GM23338 (cell line): Measurements from ENCODE around the gene PCDHGA1. TPM values are rescaled to one million over a fixed set of nuclear protein-coding genes. Genes with fewer than 3 reads are reported as not detected.

Source experiments
- ATAC-seq: fragments of 200-7000 bp; cut with Tn5 transposase; 3 replicates; pipeline ENCODE4 v1.9.1; 2020
- DNase-seq: peaks from one replicate; pipeline ENCODE4 v3.0.0-alpha.2; 2015; ENCODE audit warnings: low spot score
- H2AFZ ChIP-seq: fragments of 200-600 bp; sonication (generic); 2 replicates; pipeline ENCODE4 v1.8.0; 2016; ENCODE audit warnings: antibody characterized with exemption, mild to moderate bottlenecking, moderate library complexity
- H3F3A ChIP-seq: fragments of 200-600 bp; sonication (generic); replicated peaks from 2 replicates; pipeline ENCODE4 v1.8.0; 2017; ENCODE audit warnings: antibody characterized with exemption, mixed run types, low read depth
- H3K27ac ChIP-seq: fragments of 200-600 bp; sonication (generic); 2 replicates; pipeline ENCODE4 v1.6.1; 2016; ENCODE audit warnings: low read depth
- H3K27me3 ChIP-seq: fragments of 200-600 bp; sonication (generic); 2 replicates; pipeline ENCODE4 v1.8.0; 2016; ENCODE audit warnings: mild to moderate bottlenecking, mixed run types, moderate library complexity; ENCODE audit not compliant: insufficient read depth
- H3K36me3 ChIP-seq: fragments of 200-600 bp; sonication (generic); 2 replicates; pipeline ENCODE4 v1.8.0; 2016; ENCODE audit warnings: mild to moderate bottlenecking; ENCODE audit not compliant: insufficient read depth
- H3K4me1 ChIP-seq: fragments of 200-600 bp; sonication (generic); 2 replicates; pipeline ENCODE4 v1.8.0; 2016; ENCODE audit warnings: mild to moderate bottlenecking, moderate library complexity; ENCODE audit not compliant: insufficient read depth
- H3K4me2 ChIP-seq: fragments of 200-600 bp; sonication (generic); 2 replicates; pipeline ENCODE4 v1.7.1; 2017; ENCODE audit warnings: mixed run types
- H3K4me3 ChIP-seq: fragments of 200-600 bp; sonication (generic); 2 replicates; pipeline ENCODE4 v1.6.1; 2016; ENCODE audit warnings: mixed run types
- H3K79me2 ChIP-seq: fragments of 200-600 bp; sonication (generic); replicated peaks from 2 replicates; pipeline ENCODE4 v1.8.0; 2017; ENCODE audit warnings: mild to moderate bottlenecking; ENCODE audit not compliant: insufficient read depth
- H3K9me2 ChIP-seq: fragments of 200-600 bp; sonication (generic); 2 replicates; pipeline ENCODE4 v1.8.0; 2017; ENCODE audit not compliant: insufficient read depth
- H4K20me1 ChIP-seq: fragments of 200-600 bp; sonication (generic); replicated peaks from 2 replicates; pipeline ENCODE4 v1.8.0; 2017; ENCODE audit warnings: mild to moderate bottlenecking; ENCODE audit not compliant: insufficient read depth
- H3K27ac Mint-ChIP-seq: 2 replicates; pipeline ENCODE4 v1.8.0; 2020; ENCODE audit warnings: inconsistent platforms, mild to moderate bottlenecking, moderate library complexity, mixed read lengths
- H3K27me3 Mint-ChIP-seq: 3 replicates; pipeline ENCODE4 v1.8.0; 2022; ENCODE audit warnings: low read depth, mild to moderate bottlenecking, moderate library complexity, mixed read lengths, inconsistent platforms; ENCODE audit not compliant: insufficient read depth, poor library complexity
- H3K36me3 Mint-ChIP-seq: 3 replicates; pipeline ENCODE4 v1.8.0; 2021; ENCODE audit warnings: low read depth, mild to moderate bottlenecking, inconsistent platforms, moderate library complexity, mixed read lengths
- H3K4me1 Mint-ChIP-seq: 3 replicates; pipeline ENCODE4 v1.8.0; 2020; ENCODE audit warnings: mild to moderate bottlenecking, inconsistent platforms, mixed read lengths
- H3K4me3 Mint-ChIP-seq: 3 replicates; pipeline ENCODE4 v1.8.0; 2021; ENCODE audit warnings: moderate library complexity, mild to moderate bottlenecking, inconsistent platforms, mixed read lengths
- H3K9me3 Mint-ChIP-seq: 3 replicates; pipeline ENCODE4 v1.8.0; 2020; ENCODE audit warnings: moderate library complexity, mild to moderate bottlenecking, inconsistent platforms, mixed read lengths
- CREB1 ChIP-seq: fragments of 250-450 bp; sonication (Bioruptor Pico); IDR thresholded peaks from 2 replicates; pipeline ENCODE4 v1.5.0; 2020; ENCODE audit warnings: low read depth, mild to moderate bottlenecking, moderate library complexity
- CTCF ChIP-seq, 2 experiments: fragments of 200-600 bp in 1 of 2; sonication (generic) in 1 of 2; conservative IDR thresholded peaks; 2 replicates each; pipeline versions ENCODE4 v1.5.1 to v1.6.1; 2016 to 2017; ENCODE audit warnings: antibody characterized with exemption in 2 of 2, low read depth in 2 of 2, mild to moderate bottlenecking in 2 of 2, moderate library complexity in 1 of 2
- ETS1 ChIP-seq: IDR thresholded peaks from 2 replicates; pipeline ENCODE4 v1.6.1; 2016; ENCODE audit warnings: antibody characterized with exemption
- EZH2 ChIP-seq: fragments of 200-600 bp; sonication (generic); IDR thresholded peaks from one replicate; pipeline ENCODE4 v1.8.0; 2017; ENCODE audit warnings: antibody characterized with exemption, mild to moderate bottlenecking, low read depth; ENCODE audit not compliant: unreplicated experiment
- EZH2phosphoT487 ChIP-seq: fragments of 200-600 bp; sonication (generic); IDR thresholded peaks from one replicate; pipeline ENCODE4 v1.8.1; 2018; ENCODE audit warnings: antibody characterized with exemption; ENCODE audit not compliant: unreplicated experiment
- JUNB ChIP-seq: IDR thresholded peaks from one replicate; pipeline ENCODE4 v1.6.1; 2016; ENCODE audit warnings: antibody characterized with exemption; ENCODE audit not compliant: unreplicated experiment
- NANOG ChIP-seq: IDR thresholded peaks from 2 replicates; pipeline ENCODE4 v1.6.1; 2016; ENCODE audit warnings: antibody characterized with exemption, borderline replicate concordance
- POLR2AphosphoS5 ChIP-seq: IDR thresholded peaks from 2 replicates; pipeline ENCODE4 v1.6.1; 2016; ENCODE audit warnings: antibody characterized with exemption, low read depth
- REST ChIP-seq: IDR thresholded peaks from one replicate; pipeline ENCODE4 v1.6.1; 2018; ENCODE audit warnings: antibody characterized with exemption; ENCODE audit not compliant: unreplicated experiment
- STAT1 ChIP-seq: IDR thresholded peaks from one replicate; pipeline ENCODE4 v1.6.1; 2016; ENCODE audit warnings: antibody characterized with exemption; ENCODE audit not compliant: unreplicated experiment
- ZNF114 ChIP-seq: fragments of 250-450 bp; sonication (Bioruptor Pico); IDR thresholded peaks from 2 replicates; pipeline ENCODE4 v1.5.0; 2020; ENCODE audit warnings: mild to moderate bottlenecking, moderate library complexity
- ZNF331 ChIP-seq: fragments of 250-450 bp; sonication (Bioruptor Pico); IDR thresholded peaks from 2 replicates; pipeline ENCODE4 v1.5.0; 2020; ENCODE audit warnings: low read depth, mild to moderate bottlenecking, moderate library complexity
- ZNF462 ChIP-seq: fragments of 250-450 bp; sonication (Bioruptor Pico); IDR thresholded peaks from 2 replicates; pipeline ENCODE4 v1.5.0; 2020; ENCODE audit warnings: mild to moderate bottlenecking, moderate library complexity
- polyA plus RNA-seq: library from polyadenylated mRNA; unstranded; fragments of >200 nt; fragmentation: Nextera tagmentation; extraction: Ambion mirVana; gene quantifications from 2 replicates; pipeline ENCODE4 v1.2.1, GENCODE V29; 2016
- total RNA-seq: library from RNA; depleted of rRNA; stranded (reverse); fragments of >200 nt; shearing (Covaris generic); gene quantifications from 2 replicates; pipeline ENCODE4 v1.2.3, GENCODE V29; 2014

The PCDHGA1 gene
- total and polyA plus RNA-seq, 2 experiments from 2014 or later, result 0.39 to 1.7 TPM

GRCh38 chr5:141517880-141518617 lies 187.7 kb downstream of the PCDHGA1 start:
- H3K27ac ChIP-seq, result 0 out of 2 replicates have a peak overlapping the region, but pooled peaks have one; percentile 32
- H2AFZ ChIP-seq, result no peak overlapping the region
- peaks cover 4% of the 10 kb centered on the region for H4K20me1 ChIP-seq
- no peak overlapping the region for H3K4me3 ChIP-seq
- Mint-ChIP-seq H3K9me3 (no peaks in the 10 kb centered on the region; the same call in 2 of the 3 replicates), H3K27ac (no peak overlapping the region; the same call in 1 of the 2 replicates), H3K4me1 (peaks cover 26% of the 10 kb centered on the region), H3K36me3 (peaks cover 58% of the 10 kb centered on the region), H3K4me3 (no peak overlapping the region), H3K27me3 (peaks cover 13% of the 10 kb centered on the region)
- H3K36me3 ChIP-seq, result peaks cover 27% of the 10 kb centered on the region
- DNase-seq, result no peak
- H3K4me1 ChIP-seq, result peaks cover 9% of the 10 kb centered on the region
- no peak for TF ChIP-seq ZNF114 (CRISPR knock-in tag)
- no peak for TF ChIP-seq JUNB
- TF ChIP-seq ZNF331 (CRISPR knock-in tag), result no peak
- no peak for TF ChIP-seq EZH2
- no peak for TF ChIP-seq CREB1 (CRISPR knock-in tag)
- no peak for TF ChIP-seq EZH2phosphoT487
- no peak for TF ChIP-seq CTCF (conservative IDR thresholded peaks at IDR 0.05; ENCODE audit: low read depth in 2 of 2)
- TF ChIP-seq POLR2AphosphoS5, result no peak
- TF ChIP-seq ZNF462 (CRISPR knock-in tag), result no peak
- TF ChIP-seq NANOG, result no peak
- TF ChIP-seq REST, result no peak
- TF ChIP-seq ETS1, result no peak
- TF ChIP-seq STAT1, result no peak
- 0 out of 2 replicates have a peak, but pooled peaks cover 3% of the 10 kb centered on the region for H3K79me2 ChIP-seq
- no peak overlapping the region for H3K4me2 ChIP-seq
- no peak for ATAC-seq
- no peaks in the 10 kb centered on the region for H3F3A ChIP-seq
- no peaks in the 10 kb centered on the region for H3K9me2 ChIP-seq
- H3K27me3 ChIP-seq, result no peaks in the 10 kb centered on the region
